Liver (tissue), 9 donors: ENCODE results near the gene RNF31. TPM values are rescaled to one million over a fixed set of nuclear protein-coding genes. Genes with fewer than 3 reads are reported as not detected.

ENCODE experiments used
- DNase-seq: peaks from one replicate; pipeline ENCODE4 v3.0.0-alpha.2; 2017; ENCODE audit warnings: low spot score
- H3K27ac ChIP-seq, 2 donors: one replicate each; pipeline ENCODE4 v1.7.0; 2013; ENCODE audit warnings: inconsistent platforms in 2 of 2, low read length in 2 of 2, control low read depth in 1 of 2, low read depth in 1 of 2, mild to moderate bottlenecking in 1 of 2
- H3K27me3 ChIP-seq, 4 donors: one replicate each; pipeline versions ENCODE4 v1.6.1 to v1.7.0; 2013; ENCODE audit warnings: low read length in 3 of 4, inconsistent platforms in 1 of 4, mild to moderate bottlenecking in 1 of 4, moderate library complexity in 1 of 4; ENCODE audit not compliant: control insufficient read depth in 4 of 4, insufficient read depth in 4 of 4
- H3K36me3 ChIP-seq, 4 donors: one replicate each; pipeline versions ENCODE4 v1.6.1 to v1.7.0; 2013; ENCODE audit warnings: low read length in 3 of 4, mild to moderate bottlenecking in 3 of 4, low read depth in 1 of 4, moderate library complexity in 1 of 4; ENCODE audit not compliant: control insufficient read depth in 4 of 4, insufficient read depth in 3 of 4
- H3K4me1 ChIP-seq, 4 donors: one replicate each; pipeline versions ENCODE4 v1.6.1 to v1.7.0; 2013; ENCODE audit warnings: low read length in 3 of 4, mild to moderate bottlenecking in 3 of 4, moderate library complexity in 1 of 4; ENCODE audit not compliant: control insufficient read depth in 4 of 4, insufficient read depth in 4 of 4
- H3K4me3 ChIP-seq, 3 donors: one replicate each; pipeline versions ENCODE4 v1.6.1 to v1.7.0; 2013; ENCODE audit warnings: low read length in 3 of 3, control low read depth in 1 of 3, low read depth in 1 of 3, mild to moderate bottlenecking in 1 of 3
- H3K9ac ChIP-seq, 2 donors: one replicate each; pipeline ENCODE4 v1.7.0; 2013; ENCODE audit warnings: low read length in 2 of 2, mild to moderate bottlenecking in 2 of 2, moderate library complexity in 2 of 2, control low read depth in 1 of 2, low read depth in 1 of 2
- H3K9me3 ChIP-seq, 4 donors: one replicate each; pipeline versions ENCODE4 v1.6.1 to v1.7.0; 2013; ENCODE audit warnings: low read length in 3 of 4; ENCODE audit not compliant: control insufficient read depth in 4 of 4
- CTCF ChIP-seq: fragments of 150-350 bp; IDR thresholded peaks from 2 replicates; pipeline ENCODE4 v1.5.1; 2017; ENCODE audit warnings: improper control_type of control experiment, low read depth, low read length; ENCODE audit not compliant: missing input control
- EGR1 ChIP-seq, 2 donors: IDR thresholded peaks; 2 replicates each; pipeline ENCODE4 v1.6.1; 2016 to 2018; ENCODE audit warnings: antibody characterized with exemption in 2 of 2, low read depth in 2 of 2
- FOXA1 ChIP-seq: IDR thresholded peaks from 2 replicates; pipeline ENCODE4 v1.6.1; 2016; ENCODE audit warnings: antibody characterized with exemption
- FOXA2 ChIP-seq: IDR thresholded peaks from 2 replicates; pipeline ENCODE4 v1.6.1; 2016; ENCODE audit warnings: antibody characterized with exemption
- GABPA ChIP-seq, 2 donors: IDR thresholded peaks in 1 of 2; conservative IDR thresholded peaks in 1 of 2; 2 replicates each; pipeline ENCODE4 v1.6.1; 2016; ENCODE audit warnings: antibody characterized with exemption in 2 of 2, mild to moderate bottlenecking in 1 of 2, moderate library complexity in 1 of 2
- HNF4A ChIP-seq, 2 donors: conservative IDR thresholded peaks; 2 replicates each; pipeline ENCODE4 v1.6.1; 2016; ENCODE audit warnings: antibody characterized with exemption in 2 of 2, mild to moderate bottlenecking in 2 of 2
- HNF4G ChIP-seq: IDR thresholded peaks from 2 replicates; pipeline ENCODE4 v1.6.1; 2016; ENCODE audit warnings: antibody characterized with exemption
- JUND ChIP-seq, 2 donors: IDR thresholded peaks; 2 replicates each; pipeline ENCODE4 v1.6.1; 2016; ENCODE audit warnings: antibody characterized with exemption in 2 of 2
- MAX ChIP-seq: IDR thresholded peaks from 2 replicates; pipeline ENCODE4 v1.6.1; 2016; ENCODE audit warnings: antibody characterized with exemption
- NR2F2 ChIP-seq: IDR thresholded peaks from 2 replicates; pipeline ENCODE4 v1.6.1; 2016; ENCODE audit warnings: antibody characterized with exemption
- RAD21 ChIP-seq, 2 donors: IDR thresholded peaks; 2 replicates each; pipeline ENCODE4 v1.6.1; 2016; ENCODE audit warnings: antibody characterized with exemption in 2 of 2, mild to moderate bottlenecking in 2 of 2
- RXRA ChIP-seq, 2 donors: IDR thresholded peaks; 2 replicates each; pipeline ENCODE4 v1.6.1; 2017 to 2018; ENCODE audit warnings: antibody characterized with exemption in 2 of 2, mild to moderate bottlenecking in 1 of 2
- SP1 ChIP-seq: IDR thresholded peaks from 2 replicates; pipeline ENCODE4 v1.6.1; 2018; ENCODE audit warnings: antibody characterized with exemption, mild to moderate bottlenecking
- TAF1 ChIP-seq: conservative IDR thresholded peaks from 2 replicates; pipeline ENCODE4 v1.6.1; 2016; ENCODE audit warnings: antibody characterized with exemption, mild to moderate bottlenecking
- YY1 ChIP-seq: IDR thresholded peaks from 2 replicates; pipeline ENCODE4 v1.6.1; 2016; ENCODE audit warnings: antibody characterized with exemption, mild to moderate bottlenecking
- ZBTB33 ChIP-seq: IDR thresholded peaks from 2 replicates; pipeline ENCODE4 v1.6.1; 2016; ENCODE audit warnings: antibody characterized with exemption
- WGBS: extraction: QIAGEN DNeasy Blood & Tissue Kit; methylation state at CpG from one replicate; pipeline ENCODE4 v1.1.7; 2013; 5-methylcytosine and 5-hydroxymethylcytosine counted together
- polyA plus RNA-seq, 2 donors: library from polyadenylated mRNA; stranded (reverse) in 1 of 2; unstranded in 1 of 2; fragments of 200-250 nt in 1 of 2; fragments of >200 nt in 1 of 2; fragmentation: Nextera tagmentation in 1 of 2; extraction: Ambion mirVana in 1 of 2; gene quantifications; one replicate each; pipeline versions ENCODE4 v1.2.1 to v1.2.3, GENCODE V29; 2013 to 2015
- total RNA-seq, 2 donors: library from RNA; depleted of rRNA; stranded (reverse); fragments of >200 nt; gene quantifications; one replicate each; pipeline ENCODE4 v1.2.3, GENCODE V29; 2014
- TF ChIP-seq, protein P1 (sequence below): IDR thresholded peaks from 2 replicates; pipeline ENCODE4 v1.6.1; 2016; ENCODE audit warnings: antibody characterized with exemption
- TF ChIP-seq, protein P2 (sequence below): IDR thresholded peaks from 2 replicates; pipeline ENCODE4 v1.6.1; 2016; ENCODE audit warnings: antibody characterized with exemption, mild to moderate bottlenecking
- donor health status: healthy.
- donor health status: healthy.
- donor health status: healthy.
- donor health status: healthy.
- donor health status: healthy.

RNF31 gene
- total and polyA plus RNA-seq, 4 donors, result 16.3 to 36.0 (median 20.9) TPM

- Histone ChIP-seq H3K27ac (peak overlapping the region; percentile 99 to 100), H3K27me3 (no peaks in the 10 kb centered on the region), H3K4me3 (peak overlapping the region; percentile 55 to 94 (median 90)), H3K4me1 (peaks cover 4 to 53% (median 45%) of the 10 kb centered on the region in 4 donors), H3K9ac (peak overlapping the region; percentile 75 to 97), H3K36me3 (peaks cover 0 to 8% (median 5%) of the 10 kb centered on the region in 4 donors), H3K9me3 (no peaks in the 10 kb centered on the region)
- WGBS, result 10% methylated on average over 15 of the region's 15 CpGs
- no peak for DNase-seq
- TF ChIP-seq JUND (IDR thresholded peaks at IDR 0.05) (no peak), NR2F2 (no peak), FOXA1 (no peak), GABPA (IDR thresholded peaks at IDR 0.05 in 1 of 2, conservative IDR thresholded peaks at IDR 0.05 in 1 of 2) (no peak), HNF4G (no peak), ZBTB33 (no peak), TAF1 (no peak), RAD21 (IDR thresholded peaks at IDR 0.05) (no peak), EGR1 (IDR thresholded peaks at IDR 0.05; ENCODE audit: low read depth in 2 of 2) (no peak), FOXA2 (no peak), SP1 (no peak), RXRA (IDR thresholded peaks at IDR 0.05) (no peak), MAX (no peak), YY1 (no peak), HNF4A (conservative IDR thresholded peaks at IDR 0.05) (no peak), CTCF (no peak)
- TF ChIP-seq, protein P1, sequence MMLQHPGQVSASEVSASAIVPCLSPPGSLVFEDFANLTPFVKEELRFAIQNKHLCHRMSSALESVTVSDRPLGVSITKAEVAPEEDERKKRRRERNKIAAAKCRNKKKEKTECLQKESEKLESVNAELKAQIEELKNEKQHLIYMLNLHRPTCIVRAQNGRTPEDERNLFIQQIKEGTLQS, result no peak
- TF ChIP-seq, protein P2, sequence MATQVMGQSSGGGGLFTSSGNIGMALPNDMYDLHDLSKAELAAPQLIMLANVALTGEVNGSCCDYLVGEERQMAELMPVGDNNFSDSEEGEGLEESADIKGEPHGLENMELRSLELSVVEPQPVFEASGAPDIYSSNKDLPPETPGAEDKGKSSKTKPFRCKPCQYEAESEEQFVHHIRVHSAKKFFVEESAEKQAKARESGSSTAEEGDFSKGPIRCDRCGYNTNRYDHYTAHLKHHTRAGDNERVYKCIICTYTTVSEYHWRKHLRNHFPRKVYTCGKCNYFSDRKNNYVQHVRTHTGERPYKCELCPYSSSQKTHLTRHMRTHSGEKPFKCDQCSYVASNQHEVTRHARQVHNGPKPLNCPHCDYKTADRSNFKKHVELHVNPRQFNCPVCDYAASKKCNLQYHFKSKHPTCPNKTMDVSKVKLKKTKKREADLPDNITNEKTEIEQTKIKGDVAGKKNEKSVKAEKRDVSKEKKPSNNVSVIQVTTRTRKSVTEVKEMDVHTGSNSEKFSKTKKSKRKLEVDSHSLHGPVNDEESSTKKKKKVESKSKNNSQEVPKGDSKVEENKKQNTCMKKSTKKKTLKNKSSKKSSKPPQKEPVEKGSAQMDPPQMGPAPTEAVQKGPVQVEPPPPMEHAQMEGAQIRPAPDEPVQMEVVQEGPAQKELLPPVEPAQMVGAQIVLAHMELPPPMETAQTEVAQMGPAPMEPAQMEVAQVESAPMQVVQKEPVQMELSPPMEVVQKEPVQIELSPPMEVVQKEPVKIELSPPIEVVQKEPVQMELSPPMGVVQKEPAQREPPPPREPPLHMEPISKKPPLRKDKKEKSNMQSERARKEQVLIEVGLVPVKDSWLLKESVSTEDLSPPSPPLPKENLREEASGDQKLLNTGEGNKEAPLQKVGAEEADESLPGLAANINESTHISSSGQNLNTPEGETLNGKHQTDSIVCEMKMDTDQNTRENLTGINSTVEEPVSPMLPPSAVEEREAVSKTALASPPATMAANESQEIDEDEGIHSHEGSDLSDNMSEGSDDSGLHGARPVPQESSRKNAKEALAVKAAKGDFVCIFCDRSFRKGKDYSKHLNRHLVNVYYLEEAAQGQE, result no peak
These were observed 33.9 kb upstream of the RNF31 start for GRCh38 chr14:24113379-24113800.
